ENCODE measurements around the gene GARIN3. TPM values are rescaled to one million over a fixed set of nuclear protein-coding genes. Genes with fewer than 3 reads are reported as not detected.

GARIN3 gene
- total RNA-seq, 1 donor from 2014 or later: not detected

- Mint-ChIP-seq H3K4me1 (ENCODE audit: low read depth) (no peaks in the 10 kb centered on the region), H3K9me3 (ENCODE audit: low read depth) (no peaks in the 10 kb centered on the region), H3K27ac (ENCODE audit: unreplicated experiment) (no peak overlapping the region), H3K4me3 (ENCODE audit: unreplicated experiment) (no peak overlapping the region), H3K27me3 (ENCODE audit: low read depth) (no peaks in the 10 kb centered on the region), H3K36me3 (ENCODE audit: low read depth) (no peaks in the 10 kb centered on the region)
- no peak for DNase-seq (ENCODE audit: low spot score)
- TF ChIP-seq, protein P1, sequence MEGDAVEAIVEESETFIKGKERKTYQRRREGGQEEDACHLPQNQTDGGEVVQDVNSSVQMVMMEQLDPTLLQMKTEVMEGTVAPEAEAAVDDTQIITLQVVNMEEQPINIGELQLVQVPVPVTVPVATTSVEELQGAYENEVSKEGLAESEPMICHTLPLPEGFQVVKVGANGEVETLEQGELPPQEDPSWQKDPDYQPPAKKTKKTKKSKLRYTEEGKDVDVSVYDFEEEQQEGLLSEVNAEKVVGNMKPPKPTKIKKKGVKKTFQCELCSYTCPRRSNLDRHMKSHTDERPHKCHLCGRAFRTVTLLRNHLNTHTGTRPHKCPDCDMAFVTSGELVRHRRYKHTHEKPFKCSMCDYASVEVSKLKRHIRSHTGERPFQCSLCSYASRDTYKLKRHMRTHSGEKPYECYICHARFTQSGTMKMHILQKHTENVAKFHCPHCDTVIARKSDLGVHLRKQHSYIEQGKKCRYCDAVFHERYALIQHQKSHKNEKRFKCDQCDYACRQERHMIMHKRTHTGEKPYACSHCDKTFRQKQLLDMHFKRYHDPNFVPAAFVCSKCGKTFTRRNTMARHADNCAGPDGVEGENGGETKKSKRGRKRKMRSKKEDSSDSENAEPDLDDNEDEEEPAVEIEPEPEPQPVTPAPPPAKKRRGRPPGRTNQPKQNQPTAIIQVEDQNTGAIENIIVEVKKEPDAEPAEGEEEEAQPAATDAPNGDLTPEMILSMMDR (IDR thresholded peaks at IDR 0.05): no peak
These were observed 53.1 kb downstream of the GARIN3 start for GRCh38 chr5:157113002-157113401.

Other genes with a start within 250 kb of the GARIN3 start
- not detected in 3 replicates for gene TIMD4, start 203.0 kb downstream of the GARIN3 start, total RNA-seq
- gene HAVCR1, start 107.1 kb downstream of the GARIN3 start, total RNA-seq: 0.15 TPM in 1 of 3 replicates, not detected in the others
- 0.28 to 0.35 TPM in 2 of 3 replicates, not detected in the other for gene HAVCR2, start 57.2 kb downstream of the GARIN3 start, total RNA-seq
- gene MED7, start 23.4 kb downstream of the GARIN3 start, total RNA-seq: 8.8 to 10.4 TPM (median 10.3 TPM) in 3 replicates
- not detected in 3 replicates for gene ITK, start 14.6 kb upstream of the GARIN3 start, total RNA-seq
- gene CYFIP2, start 99.9 kb upstream of the GARIN3 start, total RNA-seq: 15.7 to 39.6 TPM (median 37.4 TPM) in 3 replicates

Data from chondrocyte (in vitro differentiated cells).